ENCODE data around the gene HEXIM2. TPM values are rescaled to one million over a fixed set of nuclear protein-coding genes. Genes with fewer than 3 reads are reported as not detected.

HEXIM2 gene
- total and polyA plus RNA-seq, 2 donors (not counting 1 experiment from before 2014, with no cell fraction given), result 1.9 to 18.7 TPM

DNA sequence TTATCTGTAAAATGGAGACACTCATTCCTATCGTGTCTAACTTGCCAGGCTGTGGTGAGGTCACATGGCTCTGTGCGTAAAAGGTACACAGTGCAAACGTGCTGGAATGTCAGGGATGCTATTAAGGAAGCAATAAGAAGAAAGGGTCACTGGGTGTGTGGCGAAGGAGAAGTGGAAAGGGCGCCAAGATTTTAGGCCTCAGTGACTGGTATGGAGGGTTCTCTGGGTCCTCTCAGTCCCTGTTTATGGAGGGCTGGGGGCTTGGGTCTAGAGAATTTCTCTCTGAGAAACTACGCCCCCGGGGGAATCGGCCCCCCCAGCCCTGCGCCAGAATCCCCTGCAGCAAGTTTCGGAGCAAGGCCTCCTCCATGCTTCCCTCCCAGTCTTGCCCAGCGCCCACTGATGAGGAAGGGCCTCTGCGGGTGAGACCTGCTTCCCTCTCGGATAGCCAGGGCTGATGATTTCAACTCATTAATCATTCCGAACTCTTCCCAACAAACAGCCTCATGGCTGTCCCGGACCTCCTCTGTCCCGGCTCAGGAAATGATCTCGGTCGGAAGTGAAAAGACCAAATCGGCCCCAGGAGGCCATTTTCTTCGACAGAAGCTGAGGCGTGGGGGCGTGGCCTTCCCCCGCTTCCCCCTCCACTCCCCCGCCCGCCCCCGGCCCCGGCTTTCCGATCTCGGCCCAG is 14.6 kb upstream of the HEXIM2 start:
- DNase-seq (ENCODE audit: low read depth in 2 of 2), result peak; percentile 65 to 95
- Histone ChIP-seq H3K36me3 (ENCODE audit: control insufficient read depth, insufficient read depth, low read length) (no peaks in the 10 kb centered on the region), H2AFZ (ENCODE audit: low read length) (peak overlapping the region; percentile 24), H3K4me3 (replicated peaks in 1 of 4; ENCODE audit: control extremely low read depth in 1 of 4, insufficient read depth in 1 of 4, low read depth in 3 of 4, low read length in 4 of 4) (peak overlapping the region; percentile 53 to 77 (median 68)), H3K79me2 (ENCODE audit: control insufficient read depth, insufficient read depth, low read length) (peaks cover 34% of the 10 kb centered on the region), H3K4me2 (ENCODE audit: extremely low read depth, insufficient read depth, low read length) (peak overlapping the region; percentile 79), H3K9ac (ENCODE audit: insufficient read depth, low read length) (peak overlapping the region; percentile 89), H3K9me3 (ENCODE audit: control insufficient read depth, insufficient read depth, low read depth, low read length) (no peaks in the 10 kb centered on the region), H3K27me3 (ENCODE audit: control insufficient read depth, insufficient read depth, low read length) (no peaks in the 10 kb centered on the region), H3K4me1 (ENCODE audit: control insufficient read depth, extremely low read depth, insufficient read depth, low read length) (peaks cover 11% of the 10 kb centered on the region), H4K20me1 (ENCODE audit: control insufficient read depth, extremely low read depth, insufficient read depth, low read length) (no peaks in the 10 kb centered on the region), H3K27ac (ENCODE audit: insufficient read depth, low read length) (peak overlapping the region; percentile 99)
- TF ChIP-seq EZH2 (IDR thresholded peaks at IDR 0.05; ENCODE audit: low read length, missing control alignments), result no peak
- TF ChIP-seq, protein P1, sequence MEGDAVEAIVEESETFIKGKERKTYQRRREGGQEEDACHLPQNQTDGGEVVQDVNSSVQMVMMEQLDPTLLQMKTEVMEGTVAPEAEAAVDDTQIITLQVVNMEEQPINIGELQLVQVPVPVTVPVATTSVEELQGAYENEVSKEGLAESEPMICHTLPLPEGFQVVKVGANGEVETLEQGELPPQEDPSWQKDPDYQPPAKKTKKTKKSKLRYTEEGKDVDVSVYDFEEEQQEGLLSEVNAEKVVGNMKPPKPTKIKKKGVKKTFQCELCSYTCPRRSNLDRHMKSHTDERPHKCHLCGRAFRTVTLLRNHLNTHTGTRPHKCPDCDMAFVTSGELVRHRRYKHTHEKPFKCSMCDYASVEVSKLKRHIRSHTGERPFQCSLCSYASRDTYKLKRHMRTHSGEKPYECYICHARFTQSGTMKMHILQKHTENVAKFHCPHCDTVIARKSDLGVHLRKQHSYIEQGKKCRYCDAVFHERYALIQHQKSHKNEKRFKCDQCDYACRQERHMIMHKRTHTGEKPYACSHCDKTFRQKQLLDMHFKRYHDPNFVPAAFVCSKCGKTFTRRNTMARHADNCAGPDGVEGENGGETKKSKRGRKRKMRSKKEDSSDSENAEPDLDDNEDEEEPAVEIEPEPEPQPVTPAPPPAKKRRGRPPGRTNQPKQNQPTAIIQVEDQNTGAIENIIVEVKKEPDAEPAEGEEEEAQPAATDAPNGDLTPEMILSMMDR (conservative IDR thresholded peaks at IDR 0.05 in 1 of 2, IDR thresholded peaks at IDR 0.05 in 1 of 2; ENCODE audit: low read depth in 1 of 2, low read length in 2 of 2), result no peak

DNA sequence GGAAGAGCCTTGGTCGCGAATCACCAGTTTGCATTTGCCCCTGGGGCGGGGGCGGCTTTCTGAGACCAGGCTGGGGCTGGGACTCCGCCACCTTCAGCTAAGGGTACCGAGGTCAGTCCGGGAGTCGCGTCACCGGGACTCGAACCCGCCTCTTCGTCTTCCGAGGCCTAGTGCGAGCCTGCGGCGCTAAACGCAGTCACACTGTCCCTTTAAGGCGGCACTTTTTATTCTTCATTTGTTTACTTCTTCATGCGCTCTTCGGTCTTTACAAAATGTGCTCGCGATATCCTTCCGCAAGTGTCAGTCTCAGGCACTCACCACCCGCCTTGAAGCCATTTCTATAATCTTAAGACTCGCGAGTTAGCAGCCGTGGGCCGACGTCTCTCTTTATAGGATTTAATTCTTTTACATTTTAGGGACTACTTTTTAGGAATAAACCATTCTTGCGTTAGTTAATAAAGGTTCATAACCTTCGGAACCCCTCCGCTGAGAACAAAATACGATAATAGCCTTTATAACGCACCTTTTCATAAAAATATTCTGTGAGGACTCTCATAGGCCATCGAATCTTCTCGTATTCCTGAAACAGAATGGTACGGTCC is 14.0 kb upstream of the HEXIM2 start:
- H3K4me3 ChIP-seq (replicated peaks in 1 of 4; ENCODE audit: control extremely low read depth in 1 of 4, insufficient read depth in 1 of 4, low read depth in 3 of 4, low read length in 4 of 4), result peak overlapping the region; percentile 53 to 77 (median 68)
- H3K27me3 ChIP-seq (ENCODE audit: control insufficient read depth, insufficient read depth, low read length), result no peaks in the 10 kb centered on the region
- H3K4me2 ChIP-seq (ENCODE audit: extremely low read depth, insufficient read depth, low read length), result peak overlapping the region; percentile 77
- H3K79me2 ChIP-seq (ENCODE audit: control insufficient read depth, insufficient read depth, low read length), result peaks cover 34% of the 10 kb centered on the region
- peaks cover 11% of the 10 kb centered on the region for H3K4me1 ChIP-seq (ENCODE audit: control insufficient read depth, extremely low read depth, insufficient read depth, low read length)
- no peaks in the 10 kb centered on the region for H4K20me1 ChIP-seq (ENCODE audit: control insufficient read depth, extremely low read depth, insufficient read depth, low read length)
- DNase-seq (ENCODE audit: low read depth in 2 of 2), result peak; percentile 96 to 98
- peak overlapping the region; percentile 99 for H3K27ac ChIP-seq (ENCODE audit: insufficient read depth, low read length)
- H3K9ac ChIP-seq (ENCODE audit: insufficient read depth, low read length), result peak overlapping the region; percentile 89
- TF ChIP-seq EZH2 (IDR thresholded peaks at IDR 0.05; ENCODE audit: low read length, missing control alignments), result no peak
- TF ChIP-seq, protein P1 (conservative IDR thresholded peaks at IDR 0.05 in 1 of 2, IDR thresholded peaks at IDR 0.05 in 1 of 2; ENCODE audit: low read depth in 1 of 2, low read length in 2 of 2), result no peak
- H2AFZ ChIP-seq (ENCODE audit: low read length), result no peak overlapping the region
- no peaks in the 10 kb centered on the region for H3K36me3 ChIP-seq (ENCODE audit: control insufficient read depth, insufficient read depth, low read length)
- H3K9me3 ChIP-seq (ENCODE audit: control insufficient read depth, insufficient read depth, low read depth, low read length), result no peaks in the 10 kb centered on the region

DNA sequence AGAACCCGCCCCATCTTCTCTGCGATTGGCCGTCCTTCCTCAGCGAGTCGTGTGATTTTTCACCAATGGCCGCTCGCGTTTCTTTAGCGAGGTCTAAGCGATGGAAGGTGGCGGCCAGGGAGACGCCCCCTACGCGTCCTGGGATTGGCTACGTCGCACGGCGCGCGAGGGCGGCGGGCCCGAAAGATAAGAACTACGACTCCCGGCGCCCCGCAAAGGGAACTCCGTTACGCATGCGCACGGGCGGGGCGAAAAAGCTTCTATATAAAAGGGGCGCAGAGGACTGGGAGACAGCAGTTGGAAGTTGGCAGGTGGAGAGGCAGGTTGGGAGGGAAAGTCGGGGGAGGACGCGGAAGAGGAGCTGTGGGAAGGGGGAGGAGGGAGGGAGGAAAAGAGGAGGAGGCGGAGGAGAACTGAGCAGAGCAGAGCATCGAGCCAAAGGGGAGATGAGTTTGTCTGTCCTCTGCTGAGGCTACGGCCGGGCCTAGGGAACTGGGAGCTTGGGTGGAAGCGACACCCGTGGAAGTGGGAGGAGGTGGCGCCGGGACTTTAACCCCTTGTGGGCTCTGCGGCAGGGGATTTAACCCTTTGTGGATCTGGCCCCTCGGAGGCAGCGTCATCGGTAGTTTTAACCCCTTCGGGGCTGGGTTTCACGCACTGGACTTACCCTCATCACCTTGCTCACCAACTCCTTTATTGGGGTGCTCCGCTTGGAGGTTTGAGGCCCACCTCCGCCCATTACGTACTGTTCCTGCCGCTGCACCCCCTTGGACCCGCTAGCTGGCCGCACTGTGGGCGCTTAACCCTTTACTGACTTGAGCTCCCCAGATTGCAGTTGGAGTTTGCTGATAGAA is 13.3 kb upstream of the HEXIM2 start, which contains the start of gene HEXIM1:
Gene HEXIM1, plus strand, starts transcription at position 293 of the 854 bp plus-strand sequence. CDS start 716 bp downstream, outside the sequence.
- TF ChIP-seq, protein P1 (conservative IDR thresholded peaks at IDR 0.05 in 1 of 2, IDR thresholded peaks at IDR 0.05 in 1 of 2; ENCODE audit: low read depth in 1 of 2, low read length in 2 of 2), result no peak
- TF ChIP-seq EZH2 (IDR thresholded peaks at IDR 0.05; ENCODE audit: low read length, missing control alignments), result no peak
- no peaks in the 10 kb centered on the region for H4K20me1 ChIP-seq (ENCODE audit: control insufficient read depth, extremely low read depth, insufficient read depth, low read length)
- peak within 1 kb of the TSS; percentile 76 to 97 (median 92) for H3K4me3 ChIP-seq (replicated peaks in 1 of 4; ENCODE audit: control extremely low read depth in 1 of 4, insufficient read depth in 1 of 4, low read depth in 3 of 4, low read length in 4 of 4)
- H3K9me3 ChIP-seq (ENCODE audit: control insufficient read depth, insufficient read depth, low read depth, low read length), result no peaks in the 10 kb centered on the region
- peak within 1 kb of the TSS; percentile 89 for H3K9ac ChIP-seq (ENCODE audit: insufficient read depth, low read length)
- H3K27me3 ChIP-seq (ENCODE audit: control insufficient read depth, insufficient read depth, low read length), result no peaks in the 10 kb centered on the region
- peak within 1 kb of the TSS; percentile 99 for H3K27ac ChIP-seq (ENCODE audit: insufficient read depth, low read length)
- H2AFZ ChIP-seq (ENCODE audit: low read length), result no peak within 1 kb of the TSS
- DNase-seq (ENCODE audit: low read depth in 2 of 2), result peak; percentile 100
- H3K36me3 ChIP-seq (ENCODE audit: control insufficient read depth, insufficient read depth, low read length), result no peaks in the 10 kb centered on the region
- peaks cover 35% of the 10 kb centered on the region for H3K79me2 ChIP-seq (ENCODE audit: control insufficient read depth, insufficient read depth, low read length)
- peak within 1 kb of the TSS; percentile 96 for H3K4me2 ChIP-seq (ENCODE audit: extremely low read depth, insufficient read depth, low read length)
- peaks cover 10% of the 10 kb centered on the region for H3K4me1 ChIP-seq (ENCODE audit: control insufficient read depth, extremely low read depth, insufficient read depth, low read length)

All from fibroblast of lung (primary cell).